ENCODE measurements around the gene BAIAP2. TPM values are rescaled to one million over a fixed set of nuclear protein-coding genes. Genes with fewer than 3 reads are reported as not detected.
"Not testable (repeated sequence)": the region's sequence is repeated elsewhere in the genome, so short reads cannot be mapped to it uniquely, and the experiment has no call there.

Gene BAIAP2
- total RNA-seq, 1 experiment from 2014 or later: 57.7 TPM

DNA sequence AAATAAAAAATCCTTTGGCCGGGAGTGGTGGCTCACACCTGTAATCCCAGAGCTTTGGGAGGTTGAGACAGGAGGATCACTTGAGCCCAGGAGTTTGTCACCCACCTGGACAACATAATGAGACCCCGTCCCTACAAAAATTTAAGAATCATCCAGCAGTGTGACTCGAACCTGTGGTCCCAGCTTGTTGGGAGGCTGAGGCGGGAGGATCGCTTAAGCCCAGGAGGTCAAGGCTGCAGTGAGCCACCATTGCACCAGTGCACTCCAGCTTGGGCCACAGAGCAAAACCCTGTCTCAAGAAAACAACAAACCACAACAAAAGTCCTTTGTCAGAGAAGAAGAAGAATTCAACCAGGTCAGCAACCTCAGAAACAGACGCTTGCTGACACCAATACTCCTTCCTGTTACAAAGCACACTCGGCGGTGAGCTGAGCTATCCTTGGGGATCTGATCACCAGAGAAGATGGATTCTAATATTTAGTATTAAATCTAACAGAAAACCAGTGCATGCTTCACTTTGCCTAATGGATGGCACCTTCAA lies 117.4 kb downstream of the BAIAP2 start:
- no TSS peak for BruUV-seq (replicated peaks)

DNA sequence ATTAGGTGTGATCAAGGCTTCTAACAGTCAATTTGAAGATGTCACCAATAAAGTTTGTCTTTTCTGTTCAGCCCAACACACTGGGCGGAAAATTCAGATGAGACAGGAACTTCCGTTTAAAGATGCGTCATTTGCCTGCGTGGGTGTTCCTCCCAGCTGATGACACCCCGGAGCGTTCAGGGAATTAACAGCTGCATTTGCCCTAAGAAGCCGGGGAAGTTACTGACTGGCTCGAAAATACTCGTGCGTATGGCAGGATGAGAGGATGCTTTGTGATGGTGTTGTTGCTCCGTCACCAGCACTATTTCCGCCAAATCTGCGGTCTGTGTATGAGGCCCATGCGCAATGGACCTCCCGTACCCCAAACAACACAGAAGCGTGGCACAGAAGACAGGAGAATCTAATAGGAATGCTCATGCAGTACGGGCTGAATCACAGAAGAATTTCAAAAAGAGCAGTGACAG lies 118.4 kb downstream of the BAIAP2 start:
- no peaks in the 10 kb centered on the region for H3K4me1 Mint-ChIP-seq (ENCODE audit: low read depth, unreplicated experiment)
- no peaks in the 10 kb centered on the region for H3K9me3 ChIP-seq
- ChIA-PET CTCF (interaction anchor here (0.6 kb wide), 1 partner anchor 87 kb away, joined by 3 read pairs; no protein-coding TSS in a partner anchor), POLR2A (no interaction called here)
- H3K27me3 ChIP-seq (replicated peaks; ENCODE audit: control insufficient read depth, insufficient read depth, low read length): no peaks in the 10 kb centered on the region
- no peaks in the 10 kb centered on the region for H3K9me3 Mint-ChIP-seq (ENCODE audit: unreplicated experiment)
- H3K4me3 Mint-ChIP-seq (ENCODE audit: unreplicated experiment): no peak overlapping the region
- TF ChIP-seq, protein P1, sequence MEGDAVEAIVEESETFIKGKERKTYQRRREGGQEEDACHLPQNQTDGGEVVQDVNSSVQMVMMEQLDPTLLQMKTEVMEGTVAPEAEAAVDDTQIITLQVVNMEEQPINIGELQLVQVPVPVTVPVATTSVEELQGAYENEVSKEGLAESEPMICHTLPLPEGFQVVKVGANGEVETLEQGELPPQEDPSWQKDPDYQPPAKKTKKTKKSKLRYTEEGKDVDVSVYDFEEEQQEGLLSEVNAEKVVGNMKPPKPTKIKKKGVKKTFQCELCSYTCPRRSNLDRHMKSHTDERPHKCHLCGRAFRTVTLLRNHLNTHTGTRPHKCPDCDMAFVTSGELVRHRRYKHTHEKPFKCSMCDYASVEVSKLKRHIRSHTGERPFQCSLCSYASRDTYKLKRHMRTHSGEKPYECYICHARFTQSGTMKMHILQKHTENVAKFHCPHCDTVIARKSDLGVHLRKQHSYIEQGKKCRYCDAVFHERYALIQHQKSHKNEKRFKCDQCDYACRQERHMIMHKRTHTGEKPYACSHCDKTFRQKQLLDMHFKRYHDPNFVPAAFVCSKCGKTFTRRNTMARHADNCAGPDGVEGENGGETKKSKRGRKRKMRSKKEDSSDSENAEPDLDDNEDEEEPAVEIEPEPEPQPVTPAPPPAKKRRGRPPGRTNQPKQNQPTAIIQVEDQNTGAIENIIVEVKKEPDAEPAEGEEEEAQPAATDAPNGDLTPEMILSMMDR (IDR thresholded peaks at IDR 0.05; ENCODE audit: insufficient read depth in 1 of 2, low read depth in 1 of 2, low read length in 1 of 2, severe bottlenecking in 1 of 2, unreplicated experiment in 1 of 2): no peak
- intact Hi-C loops (cut with micrococcal nuclease; ENCODE audit: unreplicated experiment): no loop called here
- no peaks in the 10 kb centered on the region for H3K27me3 Mint-ChIP-seq (ENCODE audit: insufficient read depth, unreplicated experiment)
- no peak for DNase-seq
- H3K4me3 ChIP-seq (ENCODE audit: low read depth, low read length): no peak overlapping the region
- no peaks in the 10 kb centered on the region for H3K4me1 ChIP-seq
- H3K27ac Mint-ChIP-seq (ENCODE audit: unreplicated experiment): no peak overlapping the region
- H3K36me3 Mint-ChIP-seq (ENCODE audit: insufficient read depth, unreplicated experiment): no peaks in the 10 kb centered on the region
- no TSS peak for BruUV-seq (replicated peaks)
- H3K36me3 ChIP-seq (ENCODE audit: control insufficient read depth, insufficient read depth, low read length): no peaks in the 10 kb centered on the region

More for the DNA sequence above, 117.4 kb downstream of the BAIAP2 start:
- Histone ChIP-seq H3K4me1 (no peaks in the 10 kb centered on the region), H3K36me3 (ENCODE audit: control insufficient read depth, insufficient read depth, low read length) (no peaks in the 10 kb centered on the region), H3K9me3 (no peaks in the 10 kb centered on the region), H3K27me3 (replicated peaks; ENCODE audit: control insufficient read depth, insufficient read depth, low read length) (no peaks in the 10 kb centered on the region), H3K4me3 (ENCODE audit: low read depth, low read length) (no peak overlapping the region)
- POLR2A ChIA-PET: no interaction called here
- CTCF ChIA-PET: no interaction called here
- Mint-ChIP-seq H3K27ac (ENCODE audit: unreplicated experiment) (no peak overlapping the region), H3K4me1 (ENCODE audit: low read depth, unreplicated experiment) (no peaks in the 10 kb centered on the region), H3K27me3 (ENCODE audit: insufficient read depth, unreplicated experiment) (no peaks in the 10 kb centered on the region), H3K36me3 (ENCODE audit: insufficient read depth, unreplicated experiment) (no peaks in the 10 kb centered on the region), H3K4me3 (ENCODE audit: unreplicated experiment) (no peak overlapping the region), H3K9me3 (ENCODE audit: unreplicated experiment) (no peaks in the 10 kb centered on the region)
- intact Hi-C loops (cut with micrococcal nuclease; ENCODE audit: unreplicated experiment): no loop called here
- DNase-seq: no peak
- TF ChIP-seq, protein P1 (IDR thresholded peaks at IDR 0.05; ENCODE audit: insufficient read depth in 1 of 2, low read depth in 1 of 2, low read length in 1 of 2, severe bottlenecking in 1 of 2, unreplicated experiment in 1 of 2): no peak

- H3K4me1 Mint-ChIP-seq (ENCODE audit: low read depth, unreplicated experiment); H3K27me3 Mint-ChIP-seq (ENCODE audit: insufficient read depth, unreplicated experiment): not testable (repeated sequence)
Measured at GRCh38 chr17:81154016-81154415, 119.1 kb downstream of the BAIAP2 start.

More at GRCh38 chr17:81154016-81154415, 119.1 kb downstream of the BAIAP2 start:
- CTCF ChIA-PET: interaction anchor here (1.0 kb wide), 1 partner anchor 11 kb away, joined by 3 read pairs; no protein-coding TSS in a partner anchor
- H3K36me3 ChIP-seq (ENCODE audit: control insufficient read depth, insufficient read depth, low read length); H3K9me3 Mint-ChIP-seq (ENCODE audit: unreplicated experiment); H3K4me3 Mint-ChIP-seq (ENCODE audit: unreplicated experiment); BruUV-seq (replicated peaks); H3K27me3 ChIP-seq (replicated peaks; ENCODE audit: control insufficient read depth, insufficient read depth, low read length); H3K9me3 ChIP-seq; H3K27ac Mint-ChIP-seq (ENCODE audit: unreplicated experiment); H3K36me3 Mint-ChIP-seq (ENCODE audit: insufficient read depth, unreplicated experiment); POLR2A ChIA-PET; H3K4me1 ChIP-seq; intact Hi-C loops (cut with micrococcal nuclease; ENCODE audit: unreplicated experiment); H3K4me3 ChIP-seq (ENCODE audit: low read depth, low read length); DNase-seq: not testable (repeated sequence)

Measured in Caco-2 (cell line).